GM18505 (cell line): ENCODE results near the gene ARF6.
"Not testable (repeated sequence)": the region's sequence is repeated elsewhere in the genome, so short reads cannot be mapped to it uniquely, and the experiment has no call there.

Experiments
- ATAC-seq: cut with Tn5 transposase; IDR thresholded peaks from one replicate; pipeline ENCODE4 v1.9.1; 2021; ENCODE audit not compliant: unreplicated experiment
- POLR2A ChIP-seq: IDR thresholded peaks from 4 replicates; pipeline ENCODE4 v1.6.1; 2011; ENCODE audit warnings: borderline replicate concordance; ENCODE audit not compliant: insufficient read depth, insufficient read length; ENCODE audit errors: extremely low read depth

ARF6 gene

GRCh38 chr14:49930720-49931119, 37.8 kb downstream of the ARF6 start:
- no peak for TF ChIP-seq POLR2A
- no peak for ATAC-seq

GRCh38 chr14:49931523-49931922, 38.6 kb downstream of the ARF6 start:
- ATAC-seq, result no peak
- no peak for TF ChIP-seq POLR2A

- TF ChIP-seq POLR2A, result no peak
- no peak for ATAC-seq
Observed at GRCh38 chr14:49933128-49933527, 40.2 kb downstream of the ARF6 start.

- no peak for ATAC-seq
- TF ChIP-seq POLR2A, result no peak
Observed at GRCh38 chr14:49933704-49934103, 40.8 kb downstream of the ARF6 start.

GRCh38 chr14:49934646-49935045, 41.8 kb downstream of the ARF6 start:
- no peak for TF ChIP-seq POLR2A
- ATAC-seq, result no peak

GRCh38 chr14:49935526-49935925, 42.6 kb downstream of the ARF6 start:
- no peak for ATAC-seq
- no peak for TF ChIP-seq POLR2A

- not testable (repeated sequence) for ATAC-seq
Observed at GRCh38 chr14:49936246-49936645, 43.4 kb downstream of the ARF6 start.

GRCh38 chr14:49936882-49937281, 44.0 kb downstream of the ARF6 start:
- ATAC-seq, result not testable (repeated sequence)

- not testable (repeated sequence) for ATAC-seq
Observed at GRCh38 chr14:49939215-49939614, 46.3 kb downstream of the ARF6 start.

- no peak for TF ChIP-seq POLR2A
- no peak for ATAC-seq
Observed at GRCh38 chr14:49939884-49940510, 47.1 kb downstream of the ARF6 start.

GRCh38 chr14:49940808-49941421, 48.0 kb downstream of the ARF6 start:
- TF ChIP-seq POLR2A, result no peak
- no peak for ATAC-seq

- TF ChIP-seq POLR2A, result no peak
- no peak for ATAC-seq
Observed at GRCh38 chr14:49942090-49942489, 49.2 kb downstream of the ARF6 start.

GRCh38 chr14:49944501-49944900, 51.6 kb downstream of the ARF6 start:
- ATAC-seq, result no peak
- TF ChIP-seq POLR2A, result no peak

- ATAC-seq, result no peak
- no peak for TF ChIP-seq POLR2A
Observed at GRCh38 chr14:49945448-49946319, 52.8 kb downstream of the ARF6 start.
